Natural killer cell (primary cell): Measurements from ENCODE around the gene AMBN. TPM values are rescaled to one million over a fixed set of nuclear protein-coding genes. Genes with fewer than 3 reads are reported as not detected.

ENCODE experiments used
- ATAC-seq, 3 donors: fragments of 150-1000 bp in 2 of 3; fragments of 200-7000 bp in 1 of 3; cut with Tn5 transposase; 1 replicate in 1 of 3; 2 replicates in 2 of 3; pipeline ENCODE4 v1.10.0; 2021; ENCODE audit warnings: mild to moderate bottlenecking in 2 of 3, moderate library complexity in 2 of 3
- DNase-seq, 2 donors: peaks; one replicate each; pipeline versions ENCODE4 v3.0.0 to v3.0.0-alpha.2; 2013 to 2021; ENCODE audit warnings: mixed read lengths in 1 of 2
- H3K27ac ChIP-seq: one replicate; pipeline ENCODE4 v1.5.1; 2013; ENCODE audit warnings: mild to moderate bottlenecking, low read length
- H3K27me3 ChIP-seq: one replicate; pipeline ENCODE4 v1.6.1; 2013; ENCODE audit warnings: low read length; ENCODE audit not compliant: control insufficient read depth, insufficient read depth
- H3K36me3 ChIP-seq: one replicate; pipeline ENCODE4 v1.6.1; 2013; ENCODE audit warnings: low read length; ENCODE audit not compliant: control insufficient read depth, insufficient read depth
- H3K4me1 ChIP-seq: one replicate; pipeline ENCODE4 v1.6.1; 2013; ENCODE audit warnings: low read length; ENCODE audit not compliant: control insufficient read depth, insufficient read depth
- H3K4me3 ChIP-seq: one replicate; pipeline ENCODE4 v1.5.1; 2013; ENCODE audit warnings: low read length
- H3K9me3 ChIP-seq: one replicate; pipeline ENCODE4 v1.6.1; 2013; ENCODE audit warnings: low read length; ENCODE audit not compliant: control insufficient read depth, insufficient read depth
- H3K27ac Mint-ChIP-seq, 2 donors: one replicate each; pipeline ENCODE4 v1.8.0; 2022; ENCODE audit warnings: mild to moderate bottlenecking in 2 of 2, mixed read lengths in 2 of 2, moderate library complexity in 1 of 2
- H3K27me3 Mint-ChIP-seq, 2 donors: one replicate each; pipeline ENCODE4 v1.8.0; 2022; ENCODE audit warnings: low read depth in 2 of 2, mixed read lengths in 2 of 2
- H3K36me3 Mint-ChIP-seq: one replicate; pipeline ENCODE4 v1.8.0; 2022; ENCODE audit warnings: mixed read lengths
- H3K4me1 Mint-ChIP-seq, 2 donors: one replicate each; pipeline ENCODE4 v1.8.0; 2022; ENCODE audit warnings: mixed read lengths in 2 of 2
- H3K4me3 Mint-ChIP-seq: one replicate; pipeline ENCODE4 v1.8.0; 2022; ENCODE audit warnings: mild to moderate bottlenecking, moderate library complexity, mixed read lengths
- H3K9me3 Mint-ChIP-seq, 2 donors: one replicate each; pipeline ENCODE4 v1.8.0; 2022; ENCODE audit warnings: mixed read lengths in 2 of 2
- WGBS: methylation state at CpG from one replicate; pipeline ENCODE4 v1.1.7; 2013; ENCODE audit warnings: missing lambda C conversion rate; ENCODE audit not compliant: insufficient coverage; 5-methylcytosine and 5-hydroxymethylcytosine counted together
- intact Hi-C: fragments of 100-400 bp; cut with micrococcal nuclease; formaldehyde crosslinking; loops from one replicate; pipeline ENCODE4 v1.14.2; 2022
- total RNA-seq, 4 donors: library from RNA; stranded (reverse); fragments of 120-200 nt in 1 of 4; gene quantifications; one replicate each; pipeline versions ENCODE4 v1.2.3 to v1.2.4, GENCODE V29; 2013 to 2022
- TF ChIP-seq, protein P1 (sequence below): fragments of 200-600 bp; IDR thresholded peaks from one replicate; pipeline ENCODE4 v1.8.0; 2022; ENCODE audit warnings: antibody characterized with exemption

The AMBN gene
- total RNA-seq, 3 donors from 2014 or later (not counting 1 experiment from before 2014, with no cell fraction given) = not detected

- no peaks in the 10 kb centered on the region for H3K36me3 Mint-ChIP-seq
- Histone ChIP-seq H3K4me3 (no peak overlapping the region), H3K9me3 (no peaks in the 10 kb centered on the region), H3K27me3 (no peaks in the 10 kb centered on the region), H3K36me3 (no peaks in the 10 kb centered on the region), H3K4me1 (no peaks in the 10 kb centered on the region), H3K27ac (no peak overlapping the region)
- no CpG with 5 or more reads among the region's 1 CpG for WGBS
- H3K9me3 Mint-ChIP-seq = no peaks in the 10 kb centered on the region
- H3K4me3 Mint-ChIP-seq = no peak overlapping the region
- DNase-seq (no peak), ATAC-seq (no peak)
- intact Hi-C loops = no loop called here
- H3K27me3 Mint-ChIP-seq = peaks cover 0 to 2% of the 10 kb centered on the region in 2 donors
- H3K27ac Mint-ChIP-seq = no peak overlapping the region
- TF ChIP-seq, protein P1, sequence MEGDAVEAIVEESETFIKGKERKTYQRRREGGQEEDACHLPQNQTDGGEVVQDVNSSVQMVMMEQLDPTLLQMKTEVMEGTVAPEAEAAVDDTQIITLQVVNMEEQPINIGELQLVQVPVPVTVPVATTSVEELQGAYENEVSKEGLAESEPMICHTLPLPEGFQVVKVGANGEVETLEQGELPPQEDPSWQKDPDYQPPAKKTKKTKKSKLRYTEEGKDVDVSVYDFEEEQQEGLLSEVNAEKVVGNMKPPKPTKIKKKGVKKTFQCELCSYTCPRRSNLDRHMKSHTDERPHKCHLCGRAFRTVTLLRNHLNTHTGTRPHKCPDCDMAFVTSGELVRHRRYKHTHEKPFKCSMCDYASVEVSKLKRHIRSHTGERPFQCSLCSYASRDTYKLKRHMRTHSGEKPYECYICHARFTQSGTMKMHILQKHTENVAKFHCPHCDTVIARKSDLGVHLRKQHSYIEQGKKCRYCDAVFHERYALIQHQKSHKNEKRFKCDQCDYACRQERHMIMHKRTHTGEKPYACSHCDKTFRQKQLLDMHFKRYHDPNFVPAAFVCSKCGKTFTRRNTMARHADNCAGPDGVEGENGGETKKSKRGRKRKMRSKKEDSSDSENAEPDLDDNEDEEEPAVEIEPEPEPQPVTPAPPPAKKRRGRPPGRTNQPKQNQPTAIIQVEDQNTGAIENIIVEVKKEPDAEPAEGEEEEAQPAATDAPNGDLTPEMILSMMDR = no peak
- H3K4me1 Mint-ChIP-seq = no peaks in the 10 kb centered on the region
Observed at GRCh38 chr4:70629469-70630090, 37.5 kb downstream of the AMBN start.

GRCh38 chr4:70630162-70630561 is 38.1 kb downstream of the AMBN start:
- intact Hi-C loops = no loop called here
- H3K27ac ChIP-seq = no peak overlapping the region
- TF ChIP-seq, protein P1 = no peak
- ATAC-seq (no peak), DNase-seq (no peak)
- no peaks in the 10 kb centered on the region for H3K27me3 ChIP-seq
- no peaks in the 10 kb centered on the region for H3K9me3 Mint-ChIP-seq
- no peaks in the 10 kb centered on the region for H3K4me1 ChIP-seq
- no peak overlapping the region for H3K27ac Mint-ChIP-seq
- peaks cover 0 to 2% of the 10 kb centered on the region in 2 donors for H3K27me3 Mint-ChIP-seq
- H3K9me3 ChIP-seq = no peaks in the 10 kb centered on the region
- 83% methylated on average over 1 of the region's 3 CpGs for WGBS
- H3K4me1 Mint-ChIP-seq = no peaks in the 10 kb centered on the region
- H3K36me3 Mint-ChIP-seq = no peaks in the 10 kb centered on the region
- H3K4me3 ChIP-seq = no peak overlapping the region
- no peak overlapping the region for H3K4me3 Mint-ChIP-seq
- no peaks in the 10 kb centered on the region for H3K36me3 ChIP-seq

- DNase-seq (no peak), ATAC-seq (no peak)
- no peak overlapping the region for H3K27ac Mint-ChIP-seq
- no peak overlapping the region for H3K4me3 Mint-ChIP-seq
- Histone ChIP-seq H3K4me3 (no peak overlapping the region), H3K27me3 (no peaks in the 10 kb centered on the region), H3K36me3 (no peaks in the 10 kb centered on the region), H3K27ac (no peak overlapping the region), H3K9me3 (no peaks in the 10 kb centered on the region), H3K4me1 (no peaks in the 10 kb centered on the region)
- no peaks in the 10 kb centered on the region for H3K4me1 Mint-ChIP-seq
- intact Hi-C loops = no loop called here
- no peaks in the 10 kb centered on the region for H3K9me3 Mint-ChIP-seq
- H3K27me3 Mint-ChIP-seq = peaks cover 0 to 2% of the 10 kb centered on the region in 2 donors
- TF ChIP-seq, protein P1 = no peak
- H3K36me3 Mint-ChIP-seq = no peaks in the 10 kb centered on the region
- no CpG with 5 or more reads among the region's 1 CpG for WGBS
Observed at GRCh38 chr4:70632028-70632427, 40.0 kb downstream of the AMBN start.

GRCh38 chr4:70634482-70634881 is 42.4 kb downstream of the AMBN start:
- intact Hi-C loops = no loop called here
- TF ChIP-seq, protein P1 = no peak
- Histone ChIP-seq H3K4me1 (no peaks in the 10 kb centered on the region), H3K9me3 (no peaks in the 10 kb centered on the region), H3K36me3 (no peaks in the 10 kb centered on the region), H3K27me3 (no peaks in the 10 kb centered on the region), H3K4me3 (no peak overlapping the region), H3K27ac (no peak overlapping the region)
- 83% methylated on average over 5 of the region's 5 CpGs for WGBS
- Mint-ChIP-seq H3K27me3 (peaks cover 0 to 2% of the 10 kb centered on the region in 2 donors), H3K9me3 (no peaks in the 10 kb centered on the region), H3K4me3 (no peak overlapping the region), H3K4me1 (no peaks in the 10 kb centered on the region), H3K27ac (no peak overlapping the region), H3K36me3 (no peaks in the 10 kb centered on the region)
- ATAC-seq (no peak), DNase-seq (no peak)
